Muscle layer of colon (tissue), 2 donors: Measurements from ENCODE around the gene LRRC14B.
A peak's percentile ranks its signal among the peaks of the same experiment; 100 is the strongest.

Source experiments
- H3K27ac ChIP-seq: one replicate; pipeline ENCODE4 v1.7.0; 2013; ENCODE audit warnings: low read depth, mild to moderate bottlenecking, low read length, moderate library complexity
- H3K27me3 ChIP-seq, 2 donors: one replicate each; pipeline ENCODE4 v1.7.0; 2013; ENCODE audit warnings: low read length in 2 of 2, mild to moderate bottlenecking in 2 of 2; ENCODE audit not compliant: insufficient read depth in 2 of 2, control insufficient read depth in 1 of 2
- H3K36me3 ChIP-seq: one replicate; pipeline ENCODE4 v1.7.0; 2013; ENCODE audit warnings: mild to moderate bottlenecking, low read length; ENCODE audit not compliant: insufficient read depth
- H3K4me1 ChIP-seq: one replicate; pipeline ENCODE4 v1.7.0; 2013; ENCODE audit warnings: mild to moderate bottlenecking, low read length; ENCODE audit not compliant: insufficient read depth
- H3K4me3 ChIP-seq, 2 donors: one replicate each; pipeline ENCODE4 v1.7.0; 2013; ENCODE audit warnings: low read length in 2 of 2, low read depth in 1 of 2, mild to moderate bottlenecking in 1 of 2, moderate library complexity in 1 of 2
- H3K9ac ChIP-seq: one replicate; pipeline ENCODE4 v1.7.0; 2013; ENCODE audit warnings: low read length
- H3K9me3 ChIP-seq: one replicate; pipeline ENCODE4 v1.7.0; 2013; ENCODE audit warnings: mild to moderate bottlenecking, low read length
- donor health status: abdominal sarcoma.
- donor health status: Adenocarcinoma of cecum.

Gene LRRC14B

DNA sequence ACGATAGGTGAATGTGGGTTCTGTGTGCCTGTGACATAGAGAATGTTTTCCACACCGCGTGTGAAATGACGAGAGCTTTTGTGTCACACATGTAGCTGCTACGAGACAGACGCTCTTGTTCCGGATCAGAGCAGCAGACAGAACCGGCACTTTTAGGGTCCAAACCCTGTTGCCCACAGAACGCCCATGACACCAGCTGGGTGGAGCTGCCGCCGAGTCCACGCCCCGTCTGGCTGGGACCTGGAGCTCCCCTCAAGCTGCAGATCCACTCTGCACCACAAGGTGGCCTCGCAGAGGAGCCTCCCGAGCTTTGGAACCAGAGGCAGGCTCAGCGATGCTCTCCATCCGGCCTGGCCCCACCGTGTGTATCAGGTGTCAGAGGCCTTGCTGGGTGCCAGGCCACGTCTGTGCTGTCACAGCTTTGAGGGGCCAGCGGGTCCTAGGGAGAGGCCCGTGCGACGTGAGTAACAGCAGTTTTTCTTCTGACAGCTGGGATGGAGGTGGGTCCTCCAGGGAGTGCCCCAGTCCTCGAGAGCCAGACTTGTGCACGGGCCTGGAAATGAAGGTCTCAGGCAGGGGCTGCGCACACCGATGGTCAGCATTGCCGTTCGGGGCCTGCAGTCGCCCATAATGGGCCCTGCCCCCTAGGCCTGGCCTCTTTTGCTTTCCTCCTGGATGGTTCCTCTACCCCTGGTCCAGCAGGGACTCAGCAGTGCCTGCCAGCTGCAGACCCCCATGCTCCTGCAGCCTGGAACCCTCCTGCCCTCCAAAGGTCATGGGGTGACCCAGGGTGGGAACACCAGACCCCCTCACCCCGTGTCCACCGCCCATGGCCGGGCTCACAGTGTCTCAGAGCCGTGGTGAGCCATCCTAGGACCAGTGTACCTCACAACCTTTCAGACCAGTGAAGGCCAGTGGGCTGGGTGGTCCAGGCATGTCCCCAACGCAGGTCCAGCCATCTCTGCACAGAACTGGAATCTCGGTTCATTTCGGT lies 2.5 kb upstream of the LRRC14B start:
- H3K4me3 ChIP-seq, result peak overlapping the region in 1 of 2 donors; percentile 44
- no peaks in the 10 kb centered on the region for H3K9me3 ChIP-seq
- H3K4me1 ChIP-seq, result peaks cover 17% of the 10 kb centered on the region
- no peaks in the 10 kb centered on the region for H3K36me3 ChIP-seq
- peak overlapping the region; percentile 14 for H3K9ac ChIP-seq
- H3K27me3 ChIP-seq, result peaks cover 0 to 12% of the 10 kb centered on the region in 2 donors
- no peak overlapping the region for H3K27ac ChIP-seq

GRCh38 chr5:189486-189885 lies 1.8 kb upstream of the LRRC14B start:
- H3K4me1 ChIP-seq, result peaks cover 17% of the 10 kb centered on the region

GRCh38 chr5:189976-190365 lies 1.3 kb upstream of the LRRC14B start:
- peaks cover 0 to 12% of the 10 kb centered on the region in 2 donors for H3K27me3 ChIP-seq
- H3K4me3 ChIP-seq, result no peak overlapping the region
- H3K9me3 ChIP-seq, result no peaks in the 10 kb centered on the region
- H3K4me1 ChIP-seq, result peaks cover 17% of the 10 kb centered on the region
- H3K9ac ChIP-seq, result no peak overlapping the region
- H3K27ac ChIP-seq, result no peak overlapping the region
- H3K36me3 ChIP-seq, result no peaks in the 10 kb centered on the region

More at GRCh38 chr5:189486-189885, 1.8 kb upstream of the LRRC14B start:
- no peak overlapping the region for H3K4me3 ChIP-seq
- peaks cover 0 to 12% of the 10 kb centered on the region in 2 donors for H3K27me3 ChIP-seq
- no peaks in the 10 kb centered on the region for H3K36me3 ChIP-seq
- no peak overlapping the region for H3K27ac ChIP-seq
- H3K9ac ChIP-seq, result no peak overlapping the region
- no peaks in the 10 kb centered on the region for H3K9me3 ChIP-seq

- Histone ChIP-seq H3K27ac (peak overlapping the region; percentile 25), H3K36me3 (no peaks in the 10 kb centered on the region), H3K9me3 (no peaks in the 10 kb centered on the region), H3K4me1 (peaks cover 17% of the 10 kb centered on the region), H3K27me3 (peaks cover 0 to 12% of the 10 kb centered on the region in 2 donors), H3K4me3 (peak overlapping the region in 1 of 2 donors; percentile 26), H3K9ac (no peak overlapping the region)
Observed at GRCh38 chr5:190366-191035, 794 bp upstream of the LRRC14B start.

- Histone ChIP-seq H3K4me1 (peaks cover 17% of the 10 kb centered on the region), H3K9ac (no peak overlapping the region), H3K9me3 (no peaks in the 10 kb centered on the region), H3K27ac (no peak overlapping the region), H3K36me3 (no peaks in the 10 kb centered on the region), H3K4me3 (no peak overlapping the region), H3K27me3 (peaks cover 0 to 12% of the 10 kb centered on the region in 2 donors)
Observed at GRCh38 chr5:191949-192690, 825 bp downstream of the LRRC14B start.

- Histone ChIP-seq H3K27me3 (peaks cover 0 to 12% of the 10 kb centered on the region in 2 donors), H3K9ac (no peak overlapping the region), H3K36me3 (no peaks in the 10 kb centered on the region), H3K27ac (no peak overlapping the region), H3K9me3 (no peaks in the 10 kb centered on the region), H3K4me1 (peaks cover 17% of the 10 kb centered on the region), H3K4me3 (no peak overlapping the region)
Observed at GRCh38 chr5:192691-192969, 1.3 kb downstream of the LRRC14B start.

- Histone ChIP-seq H3K9me3 (no peaks in the 10 kb centered on the region), H3K9ac (no peak overlapping the region), H3K4me3 (no peak overlapping the region), H3K4me1 (peaks cover 12% of the 10 kb centered on the region), H3K27ac (no peak overlapping the region), H3K27me3 (peaks cover 0 to 12% of the 10 kb centered on the region in 2 donors), H3K36me3 (no peaks in the 10 kb centered on the region)
Observed at GRCh38 chr5:192970-193831, 1.9 kb downstream of the LRRC14B start.

- Histone ChIP-seq H3K9ac (no peak overlapping the region), H3K9me3 (no peaks in the 10 kb centered on the region), H3K27ac (no peak overlapping the region), H3K27me3 (peaks cover 0 to 12% of the 10 kb centered on the region in 2 donors), H3K4me3 (no peak overlapping the region), H3K4me1 (peaks cover 9% of the 10 kb centered on the region), H3K36me3 (no peaks in the 10 kb centered on the region)
Observed at GRCh38 chr5:194102-194501, 2.8 kb downstream of the LRRC14B start.

GRCh38 chr5:194603-195209 lies 3.4 kb downstream of the LRRC14B start:
- no peak overlapping the region for H3K4me3 ChIP-seq
- peaks cover 9% of the 10 kb centered on the region for H3K4me1 ChIP-seq

GRCh38 chr5:195401-196160 lies 4.3 kb downstream of the LRRC14B start:
- no peak overlapping the region for H3K27ac ChIP-seq
- H3K4me1 ChIP-seq, result peaks cover 8% of the 10 kb centered on the region

More at GRCh38 chr5:194603-195209, 3.4 kb downstream of the LRRC14B start:
- H3K27me3 ChIP-seq, result peaks cover 0 to 12% of the 10 kb centered on the region in 2 donors
- H3K27ac ChIP-seq, result no peak overlapping the region
- no peaks in the 10 kb centered on the region for H3K36me3 ChIP-seq
- no peaks in the 10 kb centered on the region for H3K9me3 ChIP-seq
- no peak overlapping the region for H3K9ac ChIP-seq

More at GRCh38 chr5:195401-196160, 4.3 kb downstream of the LRRC14B start:
- Histone ChIP-seq H3K27me3 (peaks cover 0 to 12% of the 10 kb centered on the region in 2 donors), H3K9ac (no peak overlapping the region), H3K4me3 (no peak overlapping the region), H3K36me3 (no peaks in the 10 kb centered on the region), H3K9me3 (no peaks in the 10 kb centered on the region)
